GM19372 (cell line): ENCODE results near the gene RNF114.
"Not testable (repeated sequence)": the region's sequence is repeated elsewhere in the genome, so short reads cannot be mapped to it uniquely, and the experiment has no call there.

Experiments
- ATAC-seq: cut with Tn5 transposase; IDR thresholded peaks from one replicate; pipeline ENCODE4 v1.9.1; 2021; ENCODE audit warnings: mild to moderate bottlenecking, low read depth, moderate library complexity; ENCODE audit not compliant: unreplicated experiment

Gene RNF114, protein sequence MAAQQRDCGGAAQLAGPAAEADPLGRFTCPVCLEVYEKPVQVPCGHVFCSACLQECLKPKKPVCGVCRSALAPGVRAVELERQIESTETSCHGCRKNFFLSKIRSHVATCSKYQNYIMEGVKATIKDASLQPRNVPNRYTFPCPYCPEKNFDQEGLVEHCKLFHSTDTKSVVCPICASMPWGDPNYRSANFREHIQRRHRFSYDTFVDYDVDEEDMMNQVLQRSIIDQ

DNA sequence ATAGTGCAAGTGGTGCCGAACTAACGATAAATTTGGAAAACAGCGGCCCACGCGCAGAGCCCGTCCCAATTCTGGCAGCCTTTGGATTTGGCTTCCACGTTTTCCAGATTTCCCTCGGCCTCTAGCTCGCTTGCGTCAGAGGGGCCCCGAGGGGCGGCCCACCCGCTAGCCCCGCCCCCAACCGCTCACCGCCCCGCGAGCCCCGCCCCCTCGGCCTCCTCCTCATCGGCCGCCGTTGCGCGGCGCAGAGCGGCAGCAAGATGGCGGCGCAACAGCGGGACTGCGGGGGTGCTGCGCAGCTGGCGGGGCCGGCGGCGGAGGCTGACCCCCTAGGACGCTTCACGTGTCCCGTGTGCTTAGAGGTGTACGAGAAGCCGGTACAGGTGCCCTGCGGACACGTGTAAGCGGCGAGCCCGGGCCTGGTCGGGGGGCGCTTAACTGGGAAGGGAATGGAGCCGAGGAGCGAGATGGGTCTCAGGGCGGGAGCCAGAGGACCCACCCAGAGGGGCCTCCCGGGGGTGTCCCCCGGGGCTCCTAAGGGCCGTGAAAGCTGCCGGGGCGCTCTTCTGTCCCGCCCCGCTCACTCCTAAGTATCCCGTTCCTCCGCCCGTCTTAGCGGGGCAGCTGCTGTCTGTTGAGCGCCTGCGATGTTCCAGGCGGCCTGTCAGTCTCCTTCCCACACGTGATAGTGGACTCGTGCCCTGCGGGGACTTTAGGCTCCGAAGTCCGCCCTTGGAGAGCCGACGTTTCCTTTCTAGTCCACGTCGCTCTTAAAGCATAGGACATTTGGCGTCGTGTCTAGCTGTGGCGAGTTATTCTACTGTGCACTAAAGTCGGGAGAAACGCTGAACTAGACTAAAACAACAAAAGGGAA is at the start of gene RNF114:
Gene RNF114 (plus strand): TSS at position 245 of the 874 bp plus-strand sequence. CDS start 16 bp downstream, at position 261.
- peak; percentile 63 for ATAC-seq

DNA sequence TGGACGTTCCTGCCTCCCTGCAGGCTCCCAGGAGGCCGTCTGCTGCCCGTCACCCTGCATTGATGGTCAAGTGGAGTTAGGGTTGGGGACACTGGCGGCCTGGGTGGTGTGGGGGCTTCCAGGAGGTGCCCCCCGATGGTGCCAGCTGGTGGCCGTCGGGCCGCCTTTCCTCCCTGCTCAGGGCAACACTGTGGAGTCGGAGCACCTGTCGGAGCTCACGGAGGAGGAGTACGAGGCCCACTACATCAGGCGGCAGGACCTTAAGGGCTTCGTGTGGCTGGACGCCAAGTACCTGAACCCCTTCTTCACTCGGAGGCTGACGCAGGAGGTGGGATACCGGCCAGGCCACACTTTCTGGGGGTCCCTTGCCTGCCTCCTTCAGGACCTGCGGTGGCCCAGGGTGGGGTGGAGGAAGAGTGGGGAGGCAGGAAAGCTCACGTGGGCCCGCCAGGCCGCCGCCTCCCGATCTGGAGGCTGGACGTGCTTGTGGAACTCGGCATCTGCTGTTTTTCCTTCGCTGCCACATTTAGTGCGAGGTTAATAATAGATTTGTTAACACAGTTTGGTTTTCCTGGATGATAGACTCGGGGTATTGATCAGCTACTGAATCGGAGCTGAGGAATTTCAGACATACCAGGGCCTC is 49.5 kb upstream of the RNF114 start:
- ATAC-seq = no peak

DNA sequence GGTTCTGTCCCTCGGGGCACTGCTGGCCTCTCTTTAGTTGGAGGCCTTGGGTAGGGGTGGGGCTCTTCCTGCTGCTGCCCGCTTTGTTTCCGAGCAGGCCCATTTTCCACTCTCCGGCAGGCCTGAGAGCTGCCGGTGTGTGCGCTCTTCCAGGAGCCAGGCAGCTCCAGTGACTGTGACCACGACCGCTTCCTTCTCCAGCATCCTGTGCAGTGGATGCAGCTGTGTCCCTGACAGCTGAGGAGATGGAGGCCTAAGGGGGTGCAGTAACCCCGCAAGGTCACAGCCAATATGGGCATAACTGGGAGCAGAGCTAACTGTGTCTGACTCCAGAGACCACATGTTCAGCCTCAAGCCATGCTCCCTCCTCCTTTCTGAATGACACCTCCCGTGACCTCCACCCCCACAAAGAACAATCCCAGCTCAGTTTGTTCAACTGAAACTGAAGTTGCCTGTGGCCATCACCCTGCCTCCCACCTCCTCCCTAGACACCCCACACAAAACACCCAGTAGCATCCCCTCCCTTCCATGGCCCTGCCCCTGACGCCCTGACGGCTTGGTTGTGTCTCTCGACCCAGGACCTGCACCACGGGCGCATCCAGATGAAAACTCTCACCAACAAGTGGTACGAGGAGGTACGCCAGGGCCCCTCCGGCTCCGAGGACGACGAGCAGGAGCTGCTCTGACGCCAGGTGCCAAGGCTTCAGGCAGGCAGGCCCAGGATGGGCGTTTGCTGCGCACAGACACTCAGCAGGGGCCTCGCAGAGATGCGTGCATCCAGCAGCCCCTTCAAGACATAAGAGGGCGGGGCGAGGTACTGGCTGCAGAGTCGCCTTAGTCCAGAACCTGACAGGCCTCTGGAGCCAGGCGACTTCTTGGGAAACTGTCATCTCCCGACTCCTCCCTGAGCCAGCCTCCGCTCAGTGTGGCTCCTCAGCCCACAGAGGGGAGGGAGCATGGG is 48.7 kb upstream of the RNF114 start:
- ATAC-seq = no peak

DNA sequence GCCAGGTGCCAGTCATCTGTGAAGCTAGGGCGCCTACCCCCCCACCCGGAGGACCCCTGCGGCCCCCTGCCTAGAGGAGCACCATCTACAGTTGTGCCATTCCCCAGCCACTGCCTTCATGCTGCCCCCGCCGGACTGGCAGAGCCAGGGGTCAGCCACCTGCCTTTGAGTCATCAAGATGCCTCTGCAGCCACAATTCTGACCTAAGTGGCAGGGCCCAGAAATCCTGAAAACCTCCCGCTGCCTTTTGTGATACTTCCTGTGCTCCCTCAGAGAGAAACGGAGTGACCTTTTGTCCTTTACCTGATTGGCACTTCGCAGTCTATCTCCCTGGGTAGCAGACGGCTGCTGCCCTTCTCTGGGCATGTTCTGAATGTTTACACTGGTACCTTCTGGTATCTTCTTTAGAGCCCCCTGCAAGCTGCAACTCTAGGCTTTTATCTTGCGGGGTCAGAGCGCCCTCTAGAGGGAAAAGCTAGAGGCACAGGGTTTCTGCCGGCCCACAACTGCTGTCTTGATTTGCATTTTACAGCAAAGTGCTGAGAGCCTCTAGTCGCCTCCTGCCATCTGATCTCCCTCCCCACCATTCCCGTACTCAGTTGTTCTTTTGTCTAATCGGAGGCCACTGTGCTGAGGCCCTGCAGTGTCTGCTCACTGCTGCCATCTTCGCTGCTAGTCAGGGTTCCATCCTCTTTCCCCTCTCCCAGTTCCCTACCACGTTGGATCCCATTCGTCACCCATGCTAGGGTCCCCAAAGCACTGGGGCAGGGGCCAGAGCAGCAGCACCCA is 47.8 kb upstream of the RNF114 start:
- ATAC-seq = no peak

DNA sequence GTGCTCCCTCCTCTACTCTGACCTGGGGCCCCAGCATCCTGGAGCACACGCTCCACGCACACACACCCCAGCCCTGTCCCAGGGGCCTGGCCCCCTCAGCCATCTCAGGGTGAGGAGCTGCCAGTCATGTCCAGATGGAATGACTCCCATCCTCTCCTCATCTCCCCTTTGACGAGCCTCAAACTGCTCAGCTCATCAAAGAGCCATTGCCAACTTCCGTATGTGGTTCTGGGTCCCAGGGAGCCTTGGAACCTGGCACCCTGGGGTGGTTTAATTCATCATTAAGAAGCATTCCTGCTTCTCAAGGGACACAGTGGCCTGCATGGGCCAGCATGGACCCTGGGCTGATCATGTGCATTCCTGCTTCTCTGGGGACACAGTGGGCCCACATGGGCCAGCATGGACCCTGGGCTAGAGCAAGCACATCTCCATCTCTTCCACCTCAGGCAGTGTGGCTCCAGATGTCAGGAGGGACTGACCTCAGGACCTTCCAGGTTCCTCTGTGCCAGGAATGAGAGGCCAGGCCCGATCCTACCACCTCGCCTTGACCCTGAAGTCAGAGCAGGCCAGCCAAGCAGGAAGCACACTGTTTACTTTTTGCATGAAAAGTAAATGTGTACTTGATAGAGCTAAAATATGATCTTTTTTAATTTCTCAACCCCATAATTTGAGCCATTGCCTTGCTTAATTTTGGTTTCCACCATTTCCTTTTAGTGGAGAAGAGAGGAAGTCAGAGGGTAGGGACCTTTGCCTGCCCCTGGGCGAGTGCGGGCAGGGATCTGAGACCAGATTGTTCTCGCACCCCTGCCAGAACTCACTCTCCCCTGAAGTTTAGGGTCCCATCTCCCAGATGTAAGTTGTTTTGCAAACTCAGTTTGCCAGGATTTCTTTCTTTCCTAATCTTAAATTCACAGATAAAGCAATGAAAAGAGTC is 46.9 kb upstream of the RNF114 start:
- no peak for ATAC-seq

DNA sequence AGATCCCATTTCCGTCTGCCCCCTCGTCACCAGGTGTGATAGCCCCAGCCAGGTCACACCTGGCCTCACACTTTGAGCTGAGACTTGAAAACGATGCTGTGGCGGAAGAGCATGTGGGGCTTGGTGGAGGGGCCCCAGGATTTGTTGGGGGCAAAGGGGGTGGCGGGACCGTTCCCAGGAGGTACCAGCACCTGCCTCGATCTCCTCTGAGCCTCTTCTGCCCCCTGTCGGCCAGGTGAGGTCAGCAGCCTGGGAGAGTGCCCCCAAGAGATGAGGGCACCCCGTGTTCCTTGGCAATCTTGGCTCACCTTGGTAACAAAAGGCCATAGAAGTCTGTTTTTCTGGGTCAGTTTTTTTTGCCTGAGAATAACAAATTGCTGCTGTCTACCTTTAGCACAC is 46.3 kb upstream of the RNF114 start:
- ATAC-seq = no peak

DNA sequence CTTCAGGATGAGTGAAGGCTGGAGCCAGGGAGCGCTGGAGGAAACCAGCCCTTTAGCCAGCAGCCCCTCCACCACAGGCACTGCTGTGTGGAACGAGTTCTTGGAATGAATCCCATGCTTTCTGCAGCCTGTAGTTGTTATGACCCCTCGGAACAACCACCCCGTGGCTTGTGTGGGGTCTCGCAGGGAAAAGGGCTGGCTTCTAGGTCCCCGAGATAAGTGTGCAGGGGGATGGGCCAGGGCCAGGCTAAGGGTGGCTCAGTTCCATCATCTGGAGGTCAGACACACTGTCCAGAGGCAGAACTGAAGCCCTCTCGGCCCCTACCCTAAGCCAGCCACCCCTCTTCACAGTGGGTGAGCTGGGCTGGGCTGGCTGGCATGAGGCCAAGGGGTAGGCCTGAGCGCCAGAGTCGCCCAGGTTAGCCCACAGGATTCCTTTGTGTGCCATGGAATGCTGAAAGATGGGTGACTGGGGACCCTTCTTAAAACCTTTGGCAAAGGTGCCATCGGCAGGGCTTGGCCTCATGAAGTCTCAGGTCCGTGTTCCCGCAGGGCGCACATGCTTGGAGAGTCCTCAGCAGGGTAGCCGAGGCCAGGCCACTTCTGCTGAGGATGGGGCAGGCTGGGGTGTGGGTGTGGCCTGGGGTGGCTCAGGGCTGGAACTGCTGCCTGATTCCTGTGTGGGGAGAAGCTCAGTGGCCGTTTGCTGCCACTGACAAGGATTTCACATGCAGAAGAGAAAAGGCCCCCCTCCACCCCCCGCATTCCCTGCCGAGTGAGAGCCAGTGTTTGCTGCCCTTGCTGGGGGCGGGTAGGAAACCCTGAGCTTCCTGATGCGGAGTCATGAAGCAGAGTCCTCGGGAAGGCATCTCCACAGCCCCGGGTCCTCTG is 45.5 kb upstream of the RNF114 start:
- ATAC-seq = no peak

DNA sequence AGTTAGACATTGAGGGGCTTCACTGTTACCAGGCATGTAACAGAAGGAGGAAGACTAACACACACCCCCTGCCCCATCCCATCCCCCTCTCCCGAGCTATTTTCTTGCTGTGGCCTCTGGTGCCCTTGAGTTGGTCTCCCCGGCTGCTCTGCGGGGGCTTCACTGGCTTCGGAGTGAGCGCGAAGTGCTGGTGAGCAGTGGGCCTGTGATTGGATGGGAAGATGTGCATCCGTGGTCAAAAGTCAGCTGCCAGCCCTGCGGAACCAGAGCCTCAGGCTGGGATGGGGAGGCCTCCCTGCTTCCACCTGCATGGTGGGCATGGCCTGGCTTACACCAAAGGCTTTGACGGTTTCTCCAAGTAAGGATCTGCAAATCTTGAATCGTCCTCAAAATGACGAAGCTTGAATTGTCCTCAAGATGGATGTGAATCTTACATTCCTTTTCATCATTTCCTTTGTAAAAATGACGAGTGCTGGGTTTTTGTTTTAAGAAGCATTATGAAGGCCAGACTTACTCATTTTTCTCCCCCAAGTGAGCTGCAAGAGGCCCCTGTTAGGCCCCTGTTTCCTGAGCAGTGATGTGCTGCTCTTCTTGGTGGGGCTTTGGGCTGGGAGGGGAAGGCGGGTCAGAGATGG is 44.6 kb upstream of the RNF114 start:
- ATAC-seq = no peak

DNA sequence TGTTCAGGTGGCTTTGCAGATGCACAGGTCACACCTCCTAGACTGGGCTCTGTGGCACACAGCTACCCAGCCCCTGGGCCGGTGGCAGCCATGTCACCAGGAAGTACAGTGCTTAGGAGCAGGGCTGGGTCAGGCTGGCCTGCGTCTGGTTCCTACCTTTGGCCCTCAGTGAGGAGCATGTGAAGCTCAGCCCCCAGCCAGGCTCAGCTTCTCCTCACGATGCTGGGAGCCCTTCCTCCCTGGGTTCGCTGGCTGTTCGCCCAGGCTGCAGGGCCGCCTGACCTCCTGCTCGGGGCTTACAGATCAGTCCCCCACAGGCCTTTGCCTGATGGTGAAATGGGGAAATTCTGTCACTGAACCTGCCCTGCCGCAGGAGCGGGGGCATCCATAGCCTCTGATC is 43.9 kb upstream of the RNF114 start:
- ATAC-seq = no peak

DNA sequence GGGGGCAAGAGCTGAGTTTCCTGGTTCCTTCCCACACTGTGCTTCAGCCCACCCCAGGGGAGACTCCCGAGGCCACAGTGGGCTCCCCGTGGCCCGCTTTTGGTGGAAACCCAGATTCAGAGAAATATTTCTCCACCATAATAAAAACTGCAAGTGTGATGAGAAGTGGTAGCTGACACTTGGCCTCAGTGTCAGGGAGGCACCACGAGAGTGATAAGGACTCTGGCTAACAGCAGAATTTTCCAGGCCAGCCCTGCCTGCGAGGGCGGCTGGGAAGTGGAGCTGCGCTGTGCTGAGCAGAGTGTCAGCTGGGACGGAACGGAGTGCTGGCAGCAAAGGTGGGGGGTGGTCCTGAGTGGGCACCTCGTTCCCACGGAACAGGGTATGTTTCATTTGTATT is 43.4 kb upstream of the RNF114 start:
- no peak for ATAC-seq

DNA sequence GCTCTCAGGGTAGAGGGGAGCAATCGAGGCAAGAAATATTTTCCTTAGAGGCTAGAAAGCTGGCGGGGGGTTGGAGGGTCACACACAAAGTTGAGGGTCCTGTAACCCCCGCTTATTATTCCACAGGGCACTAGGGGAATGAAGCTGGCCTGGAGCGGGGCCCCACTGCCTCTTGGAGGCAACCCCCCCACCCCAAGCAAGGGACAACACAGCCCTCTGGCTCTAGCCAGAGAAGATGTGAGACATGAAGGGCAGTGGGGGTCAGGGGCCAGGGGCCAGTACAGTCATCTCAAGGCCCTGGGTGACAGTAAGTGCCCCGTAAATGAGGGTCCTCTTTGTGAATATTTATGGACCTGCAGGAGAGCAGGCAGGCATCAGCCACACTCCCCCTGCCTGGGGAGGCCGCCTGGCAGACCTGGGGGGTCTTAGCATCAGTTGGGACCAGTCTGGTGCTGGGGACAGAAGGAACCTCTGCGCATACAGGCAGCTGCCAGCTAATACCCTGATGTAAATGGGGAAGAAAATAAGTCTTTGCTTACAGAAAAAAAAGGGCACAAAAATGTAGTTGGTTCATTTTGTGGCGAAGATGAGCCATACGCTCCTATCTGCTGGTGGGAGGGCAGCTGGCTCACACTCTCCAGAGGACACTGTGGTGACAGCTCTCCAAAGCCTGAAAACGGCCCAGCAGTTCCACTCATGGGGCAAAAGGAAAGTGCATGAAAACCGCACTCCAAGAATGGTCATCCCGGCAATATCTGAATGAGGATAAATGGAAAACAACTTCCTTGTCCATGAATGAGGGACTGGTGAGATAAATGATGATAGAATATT is 42.7 kb upstream of the RNF114 start:
- ATAC-seq = no peak

DNA sequence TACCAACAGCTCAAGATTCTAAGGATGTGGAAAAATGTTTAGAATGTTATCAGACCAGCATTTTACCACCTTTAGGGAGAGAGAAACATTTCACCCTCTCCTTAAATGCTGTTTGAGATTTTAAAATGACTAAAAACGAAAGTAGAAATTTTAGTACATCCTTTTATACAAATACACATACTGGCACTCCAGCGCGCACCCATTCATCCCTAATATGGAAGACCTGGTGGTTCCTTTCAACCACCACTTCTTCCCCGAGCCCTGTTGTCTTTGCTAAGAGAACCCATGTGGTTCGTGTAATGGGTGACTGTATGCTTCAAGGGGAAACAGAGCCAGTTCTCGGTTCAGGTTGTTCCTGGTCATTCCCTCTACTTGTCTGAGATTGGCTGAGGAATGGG is 42.1 kb upstream of the RNF114 start:
- no peak for ATAC-seq

DNA sequence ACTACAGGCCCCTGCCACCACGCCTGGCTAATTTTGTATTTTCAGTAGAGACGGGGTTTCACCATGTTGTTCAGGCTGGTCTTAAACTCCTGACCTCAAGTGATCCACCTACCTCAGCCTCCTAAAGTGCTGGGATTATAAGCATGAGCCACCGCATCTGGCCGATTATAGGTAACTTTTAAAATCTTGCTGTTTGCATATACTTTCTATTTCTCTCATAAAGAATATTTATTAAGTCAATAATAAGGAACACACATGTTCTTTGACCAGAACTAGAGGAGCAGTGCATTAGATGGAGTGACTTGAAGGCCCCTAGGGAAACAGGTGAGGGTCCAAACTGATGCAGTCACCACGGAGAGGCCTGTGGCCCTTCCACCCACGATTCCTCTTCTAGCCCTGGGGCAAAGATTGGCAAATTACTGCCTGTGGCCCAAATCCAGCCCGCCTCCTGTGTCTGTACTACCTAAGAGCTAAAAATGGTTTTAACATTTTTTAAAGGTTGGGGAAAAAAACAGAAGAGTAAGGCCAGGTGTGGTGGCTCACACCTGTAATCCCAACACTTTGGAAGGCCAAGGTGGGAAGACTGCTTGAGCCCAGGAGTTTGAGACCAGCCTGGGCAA is 40.6 kb upstream of the RNF114 start:
- not testable (repeated sequence) for ATAC-seq

DNA sequence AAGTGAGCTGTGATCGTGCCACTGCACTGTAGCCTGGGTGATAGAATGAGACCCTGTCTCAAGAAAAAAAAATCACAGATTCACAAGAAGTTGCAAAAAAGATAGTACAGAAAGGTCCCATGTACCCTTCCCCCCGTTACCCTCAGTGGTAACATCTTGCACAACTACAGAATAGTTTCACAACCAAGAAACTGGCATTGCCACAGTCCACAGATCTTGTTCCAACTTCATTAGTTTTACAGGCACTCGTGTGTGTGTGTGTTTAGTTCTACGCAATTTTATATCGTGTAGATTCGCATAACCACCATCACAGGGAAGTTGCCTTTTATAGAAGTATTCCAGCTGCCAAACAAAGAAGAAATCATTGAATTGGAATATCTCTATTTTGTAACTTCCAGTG is 40.0 kb upstream of the RNF114 start:
- no peak for ATAC-seq

DNA sequence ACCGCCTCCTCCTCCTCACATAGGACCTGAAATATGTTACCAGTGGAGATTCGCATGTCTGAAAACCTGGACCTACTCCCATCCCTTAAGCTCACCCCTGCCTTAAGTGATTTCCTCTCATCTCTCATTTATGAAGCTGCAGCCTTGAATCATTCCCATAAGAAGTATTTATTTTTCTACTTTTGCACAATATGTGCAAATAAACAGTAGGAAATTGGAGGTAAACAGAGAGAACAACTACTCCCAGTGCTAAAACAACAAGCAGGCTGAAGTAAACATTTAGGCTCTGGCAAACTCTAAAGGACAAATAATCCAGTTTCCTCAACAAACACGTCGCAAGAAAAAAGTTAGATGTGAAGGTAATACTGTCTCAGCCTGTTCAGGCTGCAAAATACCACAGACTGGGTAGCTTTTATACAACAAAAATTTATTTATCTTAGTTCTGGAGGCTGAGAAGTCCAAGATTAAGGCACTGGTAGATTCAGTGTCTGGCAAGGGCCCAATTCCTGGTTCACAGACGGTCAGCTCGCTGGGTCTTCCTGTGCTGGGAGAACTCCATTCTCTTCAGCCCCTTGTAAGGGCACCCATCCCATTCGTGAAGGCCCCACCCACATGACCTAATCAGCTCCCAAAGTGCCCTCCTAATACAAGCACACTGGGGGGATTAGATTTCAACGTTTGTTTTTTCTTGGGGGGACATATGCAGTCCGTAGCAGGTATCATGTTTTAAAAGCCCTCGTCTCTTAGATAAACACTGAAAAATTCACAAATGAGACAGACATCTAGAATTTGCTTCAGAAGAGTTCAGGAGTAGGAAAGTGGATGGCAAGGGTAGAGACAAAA is 36.4 kb upstream of the RNF114 start:
- ATAC-seq = no peak
